Measurements from ENCODE around the gene AUTS2. TPM values are rescaled to one million over a fixed set of nuclear protein-coding genes. Genes with fewer than 3 reads are reported as not detected.

The AUTS2 gene
- total RNA-seq, 3 donors from 2014 or later, result 31.5 to 94.3 (median 81.3) TPM

DNA sequence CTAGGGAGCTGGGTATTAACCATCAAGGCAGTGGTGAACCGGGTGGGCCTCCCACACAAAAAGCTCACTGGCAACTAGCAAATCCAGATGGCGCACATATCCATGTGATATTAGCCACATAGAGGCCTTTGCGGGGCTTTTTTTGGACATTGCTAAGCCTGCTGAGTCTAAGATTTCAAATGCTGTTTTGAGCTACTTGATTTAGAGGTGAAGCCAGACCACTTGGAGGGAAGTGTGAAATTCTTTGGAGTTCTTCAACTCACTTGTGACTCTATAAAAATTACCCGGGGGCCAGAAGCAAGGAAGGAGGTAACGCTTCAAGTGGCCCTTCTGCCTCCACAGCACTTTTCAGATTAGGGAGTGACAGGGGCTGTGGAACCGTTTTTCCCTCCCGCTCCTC lies 913.9 kb downstream of the AUTS2 start:
- no peaks in the 10 kb centered on the region for H3K27me3 ChIP-seq
- no peak for TF ChIP-seq CTCF (IDR thresholded peaks at IDR 0.05)
- TF ChIP-seq POLR2A (IDR thresholded peaks at IDR 0.05), result no peak
- TF ChIP-seq POLR2AphosphoS5 (IDR thresholded peaks at IDR 0.05), result no peak
- H3K9me3 ChIP-seq, result no peaks in the 10 kb centered on the region
- H3K27ac ChIP-seq, result no peak overlapping the region
- DNase-seq (ENCODE audit: low spot score in 2 of 2), result no peak
- H3K4me1 ChIP-seq, result no peaks in the 10 kb centered on the region
- intact Hi-C loops (cut with DNase I; ENCODE audit: low total_unique reads), result no loop called here
- H3K4me3 ChIP-seq, result no peak overlapping the region
- H3K36me3 ChIP-seq, result no peaks in the 10 kb centered on the region

GRCh38 chr7:70512761-70513160 lies 914.5 kb downstream of the AUTS2 start:
- H3K27me3 ChIP-seq, result no peaks in the 10 kb centered on the region

GRCh38 chr7:70520611-70521010 lies 922.3 kb downstream of the AUTS2 start:
- H3K27me3 ChIP-seq, result no peaks in the 10 kb centered on the region
- H3K9me3 ChIP-seq, result no peaks in the 10 kb centered on the region
- TF ChIP-seq POLR2AphosphoS5 (IDR thresholded peaks at IDR 0.05), result no peak
- no peak for TF ChIP-seq CTCF (IDR thresholded peaks at IDR 0.05)
- no peak for TF ChIP-seq POLR2A (IDR thresholded peaks at IDR 0.05)
- DNase-seq (ENCODE audit: low spot score in 2 of 2), result no peak
- H3K27ac ChIP-seq, result no peak overlapping the region
- intact Hi-C loops (cut with DNase I; ENCODE audit: low total_unique reads), result no loop called here
- H3K4me3 ChIP-seq, result no peak overlapping the region
- H3K36me3 ChIP-seq, result no peaks in the 10 kb centered on the region
- no peaks in the 10 kb centered on the region for H3K4me1 ChIP-seq

More at GRCh38 chr7:70512761-70513160, 914.5 kb downstream of the AUTS2 start:
- no peak overlapping the region for H3K4me3 ChIP-seq
- no peaks in the 10 kb centered on the region for H3K36me3 ChIP-seq
- no peaks in the 10 kb centered on the region for H3K9me3 ChIP-seq
- no peak for DNase-seq (ENCODE audit: low spot score in 2 of 2)
- no peaks in the 10 kb centered on the region for H3K4me1 ChIP-seq
- TF ChIP-seq CTCF (IDR thresholded peaks at IDR 0.05) (no peak), POLR2A (IDR thresholded peaks at IDR 0.05) (no peak), POLR2AphosphoS5 (IDR thresholded peaks at IDR 0.05) (no peak)
- no peak overlapping the region for H3K27ac ChIP-seq
- intact Hi-C loops (cut with DNase I; ENCODE audit: low total_unique reads), result no loop called here

GRCh38 chr7:70523249-70523988 lies 925.1 kb downstream of the AUTS2 start:
- Histone ChIP-seq H3K4me1 (no peaks in the 10 kb centered on the region), H3K27me3 (no peaks in the 10 kb centered on the region), H3K4me3 (no peak overlapping the region), H3K27ac (no peak overlapping the region), H3K36me3 (no peaks in the 10 kb centered on the region), H3K9me3 (no peaks in the 10 kb centered on the region)
- TF ChIP-seq POLR2A (IDR thresholded peaks at IDR 0.05) (no peak), CTCF (IDR thresholded peaks at IDR 0.05) (no peak), POLR2AphosphoS5 (IDR thresholded peaks at IDR 0.05) (no peak)
- no peak for DNase-seq (ENCODE audit: low spot score in 2 of 2)
- intact Hi-C loops (cut with DNase I; ENCODE audit: low total_unique reads), result no loop called here

DNA sequence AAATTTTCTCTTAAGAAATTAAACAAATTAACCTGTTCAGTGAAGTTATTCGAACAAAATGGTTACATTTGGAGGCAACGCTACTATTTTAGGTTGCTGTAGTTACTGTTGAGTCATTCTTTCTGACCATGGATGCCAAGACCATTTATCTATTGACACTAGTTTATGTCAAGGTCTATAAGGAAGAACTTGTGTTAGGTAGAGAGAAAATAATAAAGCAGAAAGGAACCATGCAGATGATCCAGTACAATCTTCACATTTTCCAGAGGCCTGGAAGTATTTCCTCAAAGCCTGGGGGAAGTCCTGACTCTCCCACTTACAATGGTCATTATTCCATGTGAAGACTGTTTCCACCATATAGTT lies 925.7 kb downstream of the AUTS2 start:
- Histone ChIP-seq H3K9me3 (no peaks in the 10 kb centered on the region), H3K4me3 (no peak overlapping the region), H3K36me3 (no peaks in the 10 kb centered on the region), H3K27ac (no peak overlapping the region), H3K27me3 (no peaks in the 10 kb centered on the region), H3K4me1 (no peaks in the 10 kb centered on the region)
- no peak for TF ChIP-seq POLR2AphosphoS5 (IDR thresholded peaks at IDR 0.05)
- no peak for TF ChIP-seq POLR2A (IDR thresholded peaks at IDR 0.05)
- no peak for TF ChIP-seq CTCF (IDR thresholded peaks at IDR 0.05)
- intact Hi-C loops (cut with DNase I; ENCODE audit: low total_unique reads), result no loop called here
- no peak for DNase-seq (ENCODE audit: low spot score in 2 of 2)

Data from breast epithelium (tissue), 4 donors.